ELR (cell line): ENCODE results near the gene FLRT2.

Experiments
- DNase-seq: peaks from one replicate; pipeline ENCODE4 v3.0.0-alpha.2; 2015; ENCODE audit warnings: low read depth

Gene FLRT2

GRCh38 chr14:85564841-85565527 is 35.0 kb downstream of the FLRT2 start:
- DNase-seq = no peak

GRCh38 chr14:85565862-85566296 is 35.9 kb downstream of the FLRT2 start:
- DNase-seq = peak; percentile 76

DNA sequence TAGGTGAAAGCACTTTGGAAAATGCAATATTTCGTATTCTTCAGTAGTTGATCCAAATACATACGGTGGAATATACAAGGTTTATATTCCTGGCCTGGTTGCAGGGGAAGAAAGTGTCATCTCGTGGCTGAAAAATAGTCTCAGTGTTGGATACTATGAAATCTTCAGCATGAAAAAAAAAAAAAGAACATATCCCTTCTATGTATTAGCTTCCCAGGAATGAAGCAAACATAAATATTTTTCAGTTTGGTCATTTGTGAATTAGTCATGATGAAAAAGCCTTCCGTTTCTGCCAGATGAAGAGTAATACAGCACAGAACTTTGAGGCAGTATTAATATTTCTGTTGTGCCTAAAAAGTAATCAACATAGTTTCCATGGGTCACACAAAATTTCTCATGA is 36.7 kb downstream of the FLRT2 start:
- DNase-seq = peak; percentile 94

- no peak for DNase-seq
These were observed 42.1 kb downstream of the FLRT2 start for GRCh38 chr14:85572011-85572410.

DNA sequence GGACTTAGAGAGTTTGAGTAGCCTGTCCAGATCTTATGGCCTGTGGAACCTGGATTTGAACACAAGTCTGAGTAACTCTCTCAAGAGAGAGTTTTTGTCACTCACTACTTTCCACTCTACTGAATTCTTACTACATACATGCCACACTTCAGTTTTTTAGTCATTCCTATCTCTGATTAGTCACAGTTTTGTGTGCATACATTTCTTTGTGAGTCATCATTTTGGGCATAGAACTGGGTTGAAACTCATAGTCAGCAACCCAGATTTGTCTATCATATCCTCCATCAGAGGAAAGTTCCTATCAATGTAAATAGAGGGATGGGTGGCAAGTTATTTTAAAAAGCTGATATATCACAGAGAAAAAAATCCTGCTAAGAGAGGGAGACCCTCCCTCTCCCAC is 42.9 kb downstream of the FLRT2 start:
- DNase-seq = peak; percentile 95

GRCh38 chr14:85573406-85573805 is 43.5 kb downstream of the FLRT2 start:
- peak; percentile 29 for DNase-seq

- no peak for DNase-seq
These were observed 45.1 kb downstream of the FLRT2 start for GRCh38 chr14:85574853-85575616.

DNA sequence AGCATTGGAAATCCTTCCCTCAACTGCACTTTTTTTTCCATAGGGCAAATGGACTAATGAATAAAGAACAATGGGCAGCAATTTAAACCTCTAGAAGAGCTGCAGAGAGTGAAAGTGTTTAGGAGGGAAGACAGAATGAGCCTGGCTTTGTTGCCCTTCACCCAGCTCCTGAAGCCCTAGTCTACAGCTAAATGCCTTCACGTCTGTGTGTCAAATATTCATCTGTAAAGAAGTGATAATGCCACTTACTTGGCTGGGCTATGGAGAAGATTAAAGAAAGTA is 45.6 kb downstream of the FLRT2 start:
- no peak for DNase-seq

DNA sequence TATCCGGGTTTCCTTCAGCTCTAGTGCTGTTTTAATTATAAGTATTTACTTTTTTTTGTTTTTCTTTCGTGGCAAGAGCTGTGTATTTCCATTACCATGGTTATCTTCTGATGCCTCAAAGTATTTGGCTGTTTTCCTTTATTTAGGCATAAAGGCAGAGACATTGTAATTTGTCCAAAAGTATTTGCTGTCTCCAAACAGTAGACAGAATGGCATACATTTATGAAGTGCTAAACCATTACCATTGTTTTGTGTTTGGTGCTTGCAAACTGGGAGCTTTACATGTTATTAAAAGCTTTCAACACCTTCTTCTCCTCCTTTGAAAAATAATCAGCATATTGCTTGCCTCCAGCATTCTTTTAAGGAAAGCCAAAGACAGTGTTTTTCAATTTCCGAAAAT is 46.3 kb downstream of the FLRT2 start:
- DNase-seq = no peak

DNA sequence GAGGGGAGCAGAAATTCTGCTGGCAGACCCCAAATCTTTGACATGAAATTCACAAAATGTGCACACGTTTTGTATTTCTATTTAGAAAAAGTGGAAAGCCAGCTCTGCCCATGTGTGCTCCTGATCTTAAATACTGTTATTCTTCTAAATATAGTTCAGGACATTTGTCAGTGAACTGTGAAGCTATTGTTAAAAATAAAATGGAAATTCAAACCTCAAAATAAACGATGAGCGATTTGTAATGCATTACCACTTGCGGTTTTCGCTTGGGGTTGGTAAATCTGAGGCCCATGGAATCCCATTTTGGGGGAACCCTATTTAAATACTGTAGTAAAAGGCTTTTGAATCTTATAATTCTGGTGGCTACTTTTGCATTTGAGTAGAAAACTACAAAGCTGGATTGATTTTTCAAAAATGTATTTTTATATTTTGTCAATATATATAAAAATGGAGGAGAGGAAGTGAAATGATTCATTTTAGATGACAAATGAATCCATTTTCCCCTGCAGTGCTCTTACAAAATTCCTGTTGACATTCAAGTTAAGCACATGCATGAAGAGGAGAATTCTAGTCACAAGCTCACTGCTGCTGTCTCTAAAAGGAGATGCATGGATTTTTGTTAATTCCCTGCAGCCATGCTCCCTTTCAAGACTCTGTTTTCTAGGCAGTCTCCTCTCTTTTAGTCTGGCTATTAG is 47.1 kb downstream of the FLRT2 start:
- peak; percentile 65 for DNase-seq

GRCh38 chr14:85577543-85578114 is 47.7 kb downstream of the FLRT2 start:
- no peak for DNase-seq

DNA sequence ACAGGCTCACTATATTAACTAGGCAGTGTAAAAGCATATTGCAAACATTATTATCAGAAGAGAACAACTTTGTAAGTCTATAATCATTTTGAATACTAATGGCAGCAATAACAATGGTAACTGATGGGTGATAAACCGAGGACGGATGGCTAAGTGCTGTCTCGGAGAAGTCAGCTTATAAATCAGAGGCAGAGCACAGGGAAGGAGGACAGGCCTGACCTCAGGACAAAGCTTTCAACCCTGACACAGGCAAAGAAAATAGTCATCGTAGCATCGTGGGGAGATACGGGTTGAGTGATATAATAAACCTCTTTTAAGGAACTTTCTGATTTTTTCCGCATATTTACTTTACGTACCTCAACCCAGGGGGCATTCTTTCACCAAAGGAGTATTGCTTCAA is 48.4 kb downstream of the FLRT2 start:
- DNase-seq = no peak

- DNase-seq = no peak
These were observed 49.0 kb downstream of the FLRT2 start for GRCh38 chr14:85578930-85579329.

- DNase-seq = no peak
These were observed 50.0 kb downstream of the FLRT2 start for GRCh38 chr14:85579942-85580341.

- no peak for DNase-seq
These were observed 50.7 kb downstream of the FLRT2 start for GRCh38 chr14:85580536-85581140.

GRCh38 chr14:85581691-85582090 is 51.7 kb downstream of the FLRT2 start:
- no peak for DNase-seq

DNA sequence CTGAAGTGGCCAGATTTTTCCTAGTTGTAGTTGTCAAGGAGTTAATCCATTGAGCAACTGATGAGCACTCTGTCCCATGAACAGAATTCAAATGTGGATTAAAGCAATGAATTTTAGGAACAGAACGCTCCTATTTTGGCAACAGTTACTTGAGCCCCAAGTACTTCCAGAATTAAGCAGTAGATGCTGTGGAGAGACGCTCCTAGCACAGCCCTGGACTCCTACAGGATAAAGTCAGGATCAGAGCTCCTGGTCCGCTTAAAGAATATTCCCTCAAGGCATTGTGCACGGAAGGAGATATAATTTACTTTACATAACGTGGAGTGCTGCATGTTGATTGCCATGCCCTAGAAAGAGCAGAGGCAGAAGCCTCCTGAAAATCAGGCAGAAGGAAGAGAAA is 53.4 kb downstream of the FLRT2 start:
- DNase-seq = no peak

DNA sequence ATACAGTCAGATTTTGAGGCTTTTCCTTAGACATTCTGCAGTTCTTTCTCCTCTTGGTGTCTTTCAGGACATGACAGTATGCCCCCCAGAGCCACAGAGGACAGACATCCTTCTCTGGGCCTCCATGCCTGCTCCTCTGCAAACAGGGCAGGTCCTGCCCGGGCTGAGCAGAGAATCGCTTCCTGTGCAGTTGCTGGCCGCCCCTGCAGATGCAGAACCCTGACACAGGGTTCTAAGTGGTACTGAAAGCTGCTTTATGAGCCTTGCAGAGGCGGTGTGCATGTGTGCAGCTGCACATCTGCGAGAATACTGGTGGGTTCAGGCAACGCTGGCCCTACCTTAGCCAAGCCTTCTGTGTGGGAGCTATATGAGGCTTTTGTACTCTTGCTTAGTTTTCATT is 54.5 kb downstream of the FLRT2 start:
- DNase-seq = no peak

- DNase-seq = peak; percentile 77
These were observed 57.3 kb downstream of the FLRT2 start for GRCh38 chr14:85587151-85587711.

GRCh38 chr14:85590784-85591183 is 60.8 kb downstream of the FLRT2 start:
- peak; percentile 53 for DNase-seq

DNA sequence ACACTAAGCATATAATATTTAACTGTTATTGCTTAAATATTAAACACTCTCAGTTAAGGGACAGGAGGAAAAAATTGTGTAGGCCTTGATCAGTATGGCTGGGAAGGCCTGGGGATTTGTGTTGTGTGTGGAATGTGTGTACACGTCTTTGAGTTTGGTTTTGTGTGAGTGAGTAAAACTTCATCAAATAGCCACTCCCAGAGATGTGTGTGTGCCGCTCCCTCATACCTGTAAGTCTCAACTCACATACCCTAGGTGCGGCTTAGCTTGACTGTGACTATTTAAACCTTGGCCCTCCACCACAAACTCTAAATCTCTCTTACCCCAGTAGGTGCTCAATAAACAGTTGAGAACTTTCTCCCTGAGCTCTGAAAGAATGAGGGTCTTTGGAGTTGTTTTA is 64.3 kb downstream of the FLRT2 start:
- DNase-seq = no peak

- DNase-seq = no peak
These were observed 66.0 kb downstream of the FLRT2 start for GRCh38 chr14:85595981-85596380.
